22Rv1 (cell line): ENCODE measurements around the gene CCDC183.

Experiments used
- ZFX ChIP-seq: fragments of 450-650 bp; IDR thresholded peaks from 2 replicates; pipeline ENCODE4 v1.6.1; 2017; ENCODE audit warnings: antibody characterized with exemption, borderline replicate concordance
- TF ChIP-seq, protein P1 (sequence below): fragments of 450-650 bp; IDR thresholded peaks from 2 replicates; pipeline ENCODE4 v1.5.1; 2017; ENCODE audit warnings: mild to moderate bottlenecking

DNA sequence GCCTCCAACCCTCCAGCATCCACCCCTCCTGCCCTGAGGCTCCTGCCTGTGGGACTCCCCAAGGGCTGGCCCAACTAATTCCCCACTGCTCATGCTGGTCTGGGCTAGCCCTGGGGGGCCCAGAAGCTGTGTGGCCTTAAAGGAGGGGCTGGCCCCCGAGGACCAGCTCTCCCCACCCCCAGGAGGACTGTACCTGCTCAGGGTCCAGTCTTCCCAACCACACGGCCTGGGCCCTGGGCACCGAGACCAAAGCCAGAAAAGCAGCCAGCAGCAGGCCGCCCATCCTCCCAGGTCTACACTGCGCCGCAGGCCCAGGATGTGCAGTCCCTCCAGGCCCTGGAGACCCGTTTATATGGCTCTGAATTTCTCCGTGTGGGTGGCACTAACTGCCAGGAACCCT, 47.9 kb upstream of the CCDC183 start, which contains the start of gene LCN6:
- TF ChIP-seq, protein P1, sequence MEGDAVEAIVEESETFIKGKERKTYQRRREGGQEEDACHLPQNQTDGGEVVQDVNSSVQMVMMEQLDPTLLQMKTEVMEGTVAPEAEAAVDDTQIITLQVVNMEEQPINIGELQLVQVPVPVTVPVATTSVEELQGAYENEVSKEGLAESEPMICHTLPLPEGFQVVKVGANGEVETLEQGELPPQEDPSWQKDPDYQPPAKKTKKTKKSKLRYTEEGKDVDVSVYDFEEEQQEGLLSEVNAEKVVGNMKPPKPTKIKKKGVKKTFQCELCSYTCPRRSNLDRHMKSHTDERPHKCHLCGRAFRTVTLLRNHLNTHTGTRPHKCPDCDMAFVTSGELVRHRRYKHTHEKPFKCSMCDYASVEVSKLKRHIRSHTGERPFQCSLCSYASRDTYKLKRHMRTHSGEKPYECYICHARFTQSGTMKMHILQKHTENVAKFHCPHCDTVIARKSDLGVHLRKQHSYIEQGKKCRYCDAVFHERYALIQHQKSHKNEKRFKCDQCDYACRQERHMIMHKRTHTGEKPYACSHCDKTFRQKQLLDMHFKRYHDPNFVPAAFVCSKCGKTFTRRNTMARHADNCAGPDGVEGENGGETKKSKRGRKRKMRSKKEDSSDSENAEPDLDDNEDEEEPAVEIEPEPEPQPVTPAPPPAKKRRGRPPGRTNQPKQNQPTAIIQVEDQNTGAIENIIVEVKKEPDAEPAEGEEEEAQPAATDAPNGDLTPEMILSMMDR, result no peak
- no peak for TF ChIP-seq ZFX
